ENCODE data around the gene PXMP4.

DNA sequence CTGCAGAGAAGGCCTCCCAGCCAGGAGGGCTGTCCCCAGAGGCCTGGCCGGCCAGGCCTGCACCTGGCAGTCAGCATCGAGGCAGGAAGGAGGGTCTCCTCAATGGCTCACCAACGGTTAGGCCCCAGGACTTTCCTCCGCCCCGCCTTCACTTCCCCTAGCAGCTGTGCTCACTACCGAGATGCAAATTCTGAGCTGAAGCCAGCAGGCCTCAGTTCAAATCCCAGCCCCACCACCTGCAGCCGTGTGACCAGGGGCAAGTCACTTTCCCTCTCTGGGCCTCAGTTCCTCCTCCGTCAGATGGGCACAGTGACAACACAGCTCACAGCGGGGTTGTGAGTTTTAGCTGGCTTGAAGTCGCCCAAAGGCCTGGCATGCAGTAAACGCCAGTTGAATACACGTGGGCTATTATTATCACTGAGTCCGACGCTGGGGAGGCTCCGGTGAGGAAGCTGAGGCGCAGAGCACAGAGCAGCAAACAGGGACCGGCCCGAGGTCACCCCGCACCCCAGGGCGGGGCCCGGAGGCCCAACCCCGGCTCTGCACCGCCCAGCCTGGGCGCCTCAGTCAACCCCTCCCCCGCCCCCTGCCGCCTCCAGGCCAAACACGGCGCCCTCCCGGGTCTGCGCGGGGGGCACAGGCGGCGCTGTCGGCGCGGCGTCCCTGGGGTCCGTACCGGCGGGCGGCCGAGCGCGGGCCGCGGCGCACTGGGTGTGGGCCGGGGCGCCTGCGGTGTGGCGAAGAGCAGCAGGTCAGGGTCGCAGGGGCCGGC, 34.6 kb downstream of the PXMP4 start:
- TF ChIP-seq BHLHE40 (IDR thresholded peaks at IDR 0.05; ENCODE audit: low read depth, low read length) = no peak
- TF ChIP-seq, protein P1, sequence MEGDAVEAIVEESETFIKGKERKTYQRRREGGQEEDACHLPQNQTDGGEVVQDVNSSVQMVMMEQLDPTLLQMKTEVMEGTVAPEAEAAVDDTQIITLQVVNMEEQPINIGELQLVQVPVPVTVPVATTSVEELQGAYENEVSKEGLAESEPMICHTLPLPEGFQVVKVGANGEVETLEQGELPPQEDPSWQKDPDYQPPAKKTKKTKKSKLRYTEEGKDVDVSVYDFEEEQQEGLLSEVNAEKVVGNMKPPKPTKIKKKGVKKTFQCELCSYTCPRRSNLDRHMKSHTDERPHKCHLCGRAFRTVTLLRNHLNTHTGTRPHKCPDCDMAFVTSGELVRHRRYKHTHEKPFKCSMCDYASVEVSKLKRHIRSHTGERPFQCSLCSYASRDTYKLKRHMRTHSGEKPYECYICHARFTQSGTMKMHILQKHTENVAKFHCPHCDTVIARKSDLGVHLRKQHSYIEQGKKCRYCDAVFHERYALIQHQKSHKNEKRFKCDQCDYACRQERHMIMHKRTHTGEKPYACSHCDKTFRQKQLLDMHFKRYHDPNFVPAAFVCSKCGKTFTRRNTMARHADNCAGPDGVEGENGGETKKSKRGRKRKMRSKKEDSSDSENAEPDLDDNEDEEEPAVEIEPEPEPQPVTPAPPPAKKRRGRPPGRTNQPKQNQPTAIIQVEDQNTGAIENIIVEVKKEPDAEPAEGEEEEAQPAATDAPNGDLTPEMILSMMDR (conservative IDR thresholded peaks at IDR 0.05; ENCODE audit: low read depth, low read length) = no peak
